Testis (tissue), 5 donors: ENCODE measurements around the gene KDM4C. TPM values are rescaled to one million over a fixed set of nuclear protein-coding genes. Genes with fewer than 3 reads are reported as not detected.

ENCODE experiments used
- DNase-seq: peaks from one replicate; pipeline ENCODE4 v3.0.0-alpha.2; 2019
- H3K27ac ChIP-seq, 2 donors: fragments of 200-600 bp; sonication (generic); one replicate each; pipeline ENCODE4 v1.5.1; 2019
- H3K27me3 ChIP-seq: fragments of 200-600 bp; sonication (generic); one replicate; pipeline ENCODE4 v1.5.1; 2019
- H3K36me3 ChIP-seq: fragments of 200-600 bp; sonication (generic); one replicate; pipeline ENCODE4 v1.5.1; 2017; ENCODE audit warnings: low read depth; ENCODE audit errors: missing control alignments
- H3K4me1 ChIP-seq: fragments of 200-600 bp; sonication (generic); one replicate; pipeline ENCODE4 v1.5.1; 2019
- H3K4me3 ChIP-seq, 2 donors: fragments of 200-600 bp; sonication (generic); one replicate each; pipeline ENCODE4 v1.5.1; 2017 to 2019
- H3K9me3 ChIP-seq: fragments of 200-600 bp; sonication (generic); one replicate; pipeline ENCODE4 v1.5.1; 2017
- CTCF ChIP-seq, 3 experiments: fragments of 450-650 bp in 2 of 3; fragments of 200-600 bp in 1 of 3; sonication (generic) in 1 of 3; IDR thresholded peaks; one replicate each; pipeline ENCODE4 v1.5.1; 2016 to 2019; ENCODE audit warnings: antibody characterized with exemption in 3 of 3, mild to moderate bottlenecking in 2 of 3, moderate library complexity in 1 of 3
- POLR2A ChIP-seq: fragments of 450-650 bp; IDR thresholded peaks from one replicate; pipeline ENCODE4 v1.6.1; 2017; ENCODE audit warnings: antibody characterized with exemption, mild to moderate bottlenecking, moderate library complexity
- WGBS, 2 donors: methylation state at CpG; one replicate each; pipeline ENCODE4 v1.1.5; 2018; 5-methylcytosine and 5-hydroxymethylcytosine counted together
- intact Hi-C: fragments of 100-400 bp; cut with DNase I; formaldehyde crosslinking; loops from one replicate; pipeline ENCODE4 v1.15.1; 2023; ENCODE audit warnings: low total_unique reads
- long read RNA-seq, 2 donors: transcript quantifications; one replicate each; lab custom pipeline, GENCODE V29; 2026
- polyA plus RNA-seq: library from polyadenylated mRNA; stranded (reverse); fragments of 350-450 nt; fragmentation: Illumina TruSeq; extraction: RNeasy Lipid Tissue Mini Kit (QIAGEN cat#74804); gene quantifications from one replicate; pipeline ENCODE4 v1.2.3, GENCODE V29; 2014; ENCODE audit warnings: low read depth, low replicate concordance; ENCODE audit not compliant: insufficient read depth
- total RNA-seq, 2 donors: library from RNA; depleted of rRNA; stranded (reverse); fragments of >200 nt; gene quantifications; one replicate each; pipeline ENCODE4 v1.2.3, GENCODE V29; 2016

The KDM4C gene
- total RNA-seq (10 to 100 TPM; 48.8 to 58.8 TPM), polyA plus RNA-seq (16.7 TPM)
- long read RNA-seq, donor 1, full-length matches to known transcripts: 2 of 2 reads
- long read RNA-seq, donor 1, partial matches to known transcripts: 0 of 2 reads
- long read RNA-seq, donor 1, other reads (novel, unspliced or antisense): 0 of 2 reads
- long read RNA-seq, donor 2: 0 reads

- 0% methylated on average over 33 to 79 of the region's 80 CpGs for WGBS, 2 donors
- Histone ChIP-seq H3K27me3 (no peaks in the 10 kb centered on the region), H3K4me1 (no peaks in the 10 kb centered on the region), H3K9me3 (no peaks in the 10 kb centered on the region), H3K4me3 (peak within 1 kb of the TSS; percentile 98 to 100), H3K36me3 (no peaks in the 10 kb centered on the region), H3K27ac (peak within 1 kb of the TSS; percentile 96 to 99)
- intact Hi-C loops: no loop called here
- DNase-seq: peak; percentile 97
- no peak for TF ChIP-seq CTCF (IDR thresholded peaks at IDR 0.05)
- no peak for TF ChIP-seq POLR2A
Observed at GRCh38 chr9:6757456-6758247, at the start of gene KDM4C. Gene KDM4C, plus strand, starts transcription at chr9:6757973. Its CDS starts 35,016 bp downstream, at chr9:6792989.

DNA sequence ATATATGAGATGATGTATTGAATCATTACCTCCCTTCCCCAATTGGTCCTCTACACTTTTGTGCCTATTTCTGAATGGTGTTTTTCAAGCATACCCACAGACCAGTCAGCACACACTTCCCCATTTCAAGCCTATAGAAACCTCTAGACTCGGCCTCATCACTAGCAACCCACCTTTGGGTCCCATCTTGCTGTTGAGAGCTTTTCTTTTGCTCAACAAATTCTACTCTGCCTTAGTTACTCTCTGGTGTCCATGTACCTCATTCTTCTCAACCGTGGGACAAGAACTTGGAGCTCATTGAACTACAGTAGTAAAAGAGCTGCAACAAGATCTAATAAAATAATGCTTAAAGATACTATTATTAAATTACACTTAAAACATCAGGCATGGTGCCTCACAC, 49.0 kb upstream of the KDM4C start:
- Histone ChIP-seq H3K36me3 (no peaks in the 10 kb centered on the region), H3K4me1 (no peaks in the 10 kb centered on the region), H3K9me3 (no peaks in the 10 kb centered on the region), H3K27ac (no peak overlapping the region), H3K27me3 (no peaks in the 10 kb centered on the region), H3K4me3 (no peak overlapping the region)
- DNase-seq: no peak
- 91 to 93% methylated on average over 2 of the region's 2 CpGs for WGBS, 2 donors
- TF ChIP-seq CTCF (IDR thresholded peaks at IDR 0.05): no peak
- TF ChIP-seq POLR2A: no peak
- intact Hi-C loops: no loop called here

GRCh38 chr9:6711403-6711802, 46.4 kb upstream of the KDM4C start:
- intact Hi-C loops: no loop called here
- H3K4me3 ChIP-seq: no peak overlapping the region
- H3K36me3 ChIP-seq: no peaks in the 10 kb centered on the region
- no peaks in the 10 kb centered on the region for H3K4me1 ChIP-seq
- H3K27me3 ChIP-seq: no peaks in the 10 kb centered on the region
- WGBS, 2 donors: 86 to 91% methylated on average over 3 of the region's 3 CpGs
- DNase-seq: no peak
- no peaks in the 10 kb centered on the region for H3K9me3 ChIP-seq
- TF ChIP-seq CTCF (IDR thresholded peaks at IDR 0.05): no peak
- TF ChIP-seq POLR2A: no peak
- H3K27ac ChIP-seq: no peak overlapping the region

DNA sequence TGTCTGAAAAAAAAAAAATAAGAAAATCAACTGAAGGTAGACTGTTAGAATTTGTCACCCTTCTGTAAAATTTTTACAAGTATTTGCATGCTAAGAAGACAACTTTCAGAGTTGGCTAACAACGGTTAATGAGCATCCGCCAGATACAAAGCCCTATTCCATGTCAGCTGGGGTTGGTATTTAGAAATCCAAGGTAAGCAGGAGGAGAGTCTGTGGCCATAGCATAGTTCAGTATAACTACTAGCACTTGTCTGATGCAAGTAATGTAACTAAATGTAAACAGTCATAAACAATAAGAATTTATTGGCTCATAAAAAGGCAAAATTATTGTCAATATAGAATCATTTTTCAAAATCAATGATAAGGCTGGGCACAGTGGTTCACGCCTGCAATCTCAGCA, 45.7 kb upstream of the KDM4C start:
- intact Hi-C loops: no loop called here
- H3K4me3 ChIP-seq: no peak overlapping the region
- no peaks in the 10 kb centered on the region for H3K4me1 ChIP-seq
- no peaks in the 10 kb centered on the region for H3K9me3 ChIP-seq
- DNase-seq: no peak
- 74 to 80% methylated on average over 3 of the region's 3 CpGs for WGBS, 2 donors
- H3K27ac ChIP-seq: no peak overlapping the region
- no peaks in the 10 kb centered on the region for H3K27me3 ChIP-seq
- TF ChIP-seq POLR2A: no peak
- no peak for TF ChIP-seq CTCF (IDR thresholded peaks at IDR 0.05)
- H3K36me3 ChIP-seq: no peaks in the 10 kb centered on the region
